ENCODE results near the gene ZNF507.

ZNF507 gene

GRCh38 chr19:32345261-32346207 is at the start of gene ZNF507:
ZNF507 (plus strand) TSS chr19:32345610; CDS start chr19:32352831, 7,221 bp downstream.
- peak within 1 kb of the TSS; percentile 37 for H3K27ac ChIP-seq
- DNase-seq (ENCODE audit: low read depth, low spot score) = no peak

GRCh38 chr19:32296694-32297093 is 48.7 kb upstream of the ZNF507 start:
- H3K27ac ChIP-seq = no peak overlapping the region

GRCh38 chr19:32302778-32303177 is 42.6 kb upstream of the ZNF507 start:
- no peak overlapping the region for H3K27ac ChIP-seq
- DNase-seq (ENCODE audit: low read depth, low spot score) = no peak

More at GRCh38 chr19:32296694-32297093, 48.7 kb upstream of the ZNF507 start:
- no peak for DNase-seq (ENCODE audit: low read depth, low spot score)

DNA sequence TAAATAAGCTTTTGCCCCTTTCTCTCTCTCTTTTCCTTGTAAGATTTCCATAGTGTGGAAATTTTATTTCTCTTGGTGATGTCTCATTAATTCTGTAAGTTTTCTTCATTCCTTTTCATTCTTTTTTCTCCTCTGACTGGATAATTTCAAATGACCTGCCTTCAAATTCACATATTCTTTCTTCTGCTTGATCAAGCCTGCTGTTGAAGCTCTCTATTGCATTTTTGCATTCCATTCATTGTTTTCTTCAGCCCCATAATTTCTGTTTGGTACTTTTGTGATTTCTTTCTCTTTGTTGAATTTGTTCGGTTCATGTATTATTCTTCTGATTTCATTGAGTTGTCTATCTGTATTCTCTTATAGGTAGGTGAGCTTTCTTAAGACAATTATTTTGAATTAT is 42.2 kb upstream of the ZNF507 start:
- DNase-seq (ENCODE audit: low read depth, low spot score) = no peak

GRCh38 chr19:32307591-32307990 is 37.8 kb upstream of the ZNF507 start:
- H3K27ac ChIP-seq = no peak overlapping the region
- DNase-seq (ENCODE audit: low read depth, low spot score) = no peak

More for the DNA sequence above, 42.2 kb upstream of the ZNF507 start:
- H3K27ac ChIP-seq = no peak overlapping the region

GRCh38 chr19:32308431-32309077 is 36.9 kb upstream of the ZNF507 start:
- no peak for DNase-seq (ENCODE audit: low read depth, low spot score)

DNA sequence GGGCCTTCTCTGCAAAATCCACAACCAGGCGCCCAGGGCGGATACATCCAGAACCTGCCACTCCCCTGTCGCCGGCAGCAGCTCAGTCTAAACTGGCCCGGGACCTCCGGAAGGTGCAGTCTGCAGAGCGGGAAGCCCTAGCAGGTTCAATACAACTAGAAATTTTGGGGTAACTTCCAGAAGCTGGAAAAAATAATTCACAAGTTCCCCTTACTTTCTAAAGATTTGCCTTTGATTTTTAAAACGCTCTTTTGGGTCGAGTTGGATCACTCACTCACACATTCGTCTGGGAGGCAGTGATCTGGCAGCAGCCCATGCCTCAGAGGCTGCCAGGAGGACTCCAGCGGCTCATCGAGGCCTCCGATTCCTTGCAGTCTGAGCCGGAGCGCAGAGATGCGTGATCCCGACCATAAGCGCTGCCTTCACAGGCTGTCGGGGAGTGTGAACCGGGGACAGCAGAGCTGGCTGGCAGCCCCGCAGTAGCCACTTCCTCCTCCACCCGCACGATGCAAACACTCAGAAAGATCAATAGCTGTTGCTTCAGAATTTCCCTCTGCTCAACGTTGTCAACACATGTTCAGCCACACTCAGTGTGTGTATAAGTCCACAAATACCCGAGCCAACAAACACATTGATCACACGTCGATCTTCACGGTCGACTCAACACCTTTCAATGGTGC is 35.6 kb upstream of the ZNF507 start:
- no peak overlapping the region for H3K27ac ChIP-seq

More at GRCh38 chr19:32308431-32309077, 36.9 kb upstream of the ZNF507 start:
- no peak overlapping the region for H3K27ac ChIP-seq

DNA sequence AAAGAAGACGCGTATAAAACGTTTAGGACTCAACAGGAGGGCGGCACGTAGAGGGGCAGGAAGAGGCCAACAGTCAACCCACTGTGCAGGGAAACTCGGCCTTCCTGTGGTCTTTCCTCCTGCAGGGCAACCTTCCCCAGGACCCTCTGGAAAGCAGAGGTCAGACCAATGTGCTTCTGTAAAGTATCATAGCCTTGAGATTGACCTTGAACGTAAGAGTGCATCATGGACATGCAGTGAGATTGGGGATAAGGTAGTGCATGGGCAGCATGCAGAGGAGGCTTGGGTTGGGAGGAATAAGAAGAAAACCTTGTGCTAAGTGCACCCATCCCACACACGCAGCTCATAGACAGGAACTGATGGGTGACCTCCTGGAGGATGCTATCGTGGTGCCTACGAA is 34.0 kb upstream of the ZNF507 start:
- DNase-seq (ENCODE audit: low read depth, low spot score) = no peak
- no peak overlapping the region for H3K27ac ChIP-seq

More for the DNA sequence above, 35.6 kb upstream of the ZNF507 start:
- DNase-seq (ENCODE audit: low read depth, low spot score) = no peak

- H3K27ac ChIP-seq = no peak overlapping the region
- DNase-seq (ENCODE audit: low read depth, low spot score) = no peak
Measured at GRCh38 chr19:32313569-32314265, 31.7 kb upstream of the ZNF507 start.

- H3K27ac ChIP-seq = no peak overlapping the region
- DNase-seq (ENCODE audit: low read depth, low spot score) = no peak
Measured at GRCh38 chr19:32316034-32316433, 29.4 kb upstream of the ZNF507 start.

- DNase-seq (ENCODE audit: low read depth, low spot score) = no peak
Measured at GRCh38 chr19:32317086-32317485, 28.3 kb upstream of the ZNF507 start.

DNA sequence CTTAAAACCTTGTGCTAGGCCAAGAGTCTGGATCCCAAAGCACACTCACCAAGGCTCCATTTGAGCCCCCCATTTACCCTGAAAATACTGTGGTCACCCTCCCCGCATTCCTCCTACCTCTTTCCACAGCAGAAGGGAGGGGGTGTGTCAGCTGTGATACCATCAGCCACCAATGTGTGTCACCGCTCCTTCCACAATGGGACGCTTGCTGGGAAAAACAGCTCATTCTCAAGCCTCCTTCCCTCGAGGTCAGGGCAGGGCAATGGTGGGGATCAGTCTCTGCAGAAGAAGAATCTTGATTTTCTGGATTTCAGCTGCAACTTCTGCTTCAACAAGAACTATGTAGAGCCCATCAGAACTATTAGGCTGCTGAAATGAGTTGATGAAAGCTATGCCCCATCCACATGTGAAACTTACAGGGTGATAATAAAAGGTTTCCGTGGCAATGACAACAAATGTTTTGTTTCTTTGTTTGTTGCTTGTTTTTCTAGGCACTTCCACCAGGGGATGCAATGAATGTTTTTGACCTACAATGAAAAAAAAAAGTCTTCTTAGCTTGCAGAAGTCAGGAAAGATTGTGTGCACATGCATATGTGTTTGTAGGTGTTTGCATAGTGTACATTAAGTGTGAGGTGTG is 26.4 kb upstream of the ZNF507 start:
- H3K27ac ChIP-seq = no peak overlapping the region
- DNase-seq (ENCODE audit: low read depth, low spot score) = no peak

More at GRCh38 chr19:32317086-32317485, 28.3 kb upstream of the ZNF507 start:
- no peak overlapping the region for H3K27ac ChIP-seq

GRCh38 chr19:32322541-32322940 is 22.9 kb upstream of the ZNF507 start:
- H3K27ac ChIP-seq = no peak overlapping the region
- no peak for DNase-seq (ENCODE audit: low read depth, low spot score)

GRCh38 chr19:32324631-32325285 is 20.7 kb upstream of the ZNF507 start:
- H3K27ac ChIP-seq = no peak overlapping the region
- DNase-seq (ENCODE audit: low read depth, low spot score) = no peak

- DNase-seq (ENCODE audit: low read depth, low spot score) = no peak
- no peak overlapping the region for H3K27ac ChIP-seq
Measured at GRCh38 chr19:32330213-32330857, 15.1 kb upstream of the ZNF507 start.

- no peak for DNase-seq (ENCODE audit: low read depth, low spot score)
- no peak overlapping the region for H3K27ac ChIP-seq
Measured at GRCh38 chr19:32333227-32333626, 12.2 kb upstream of the ZNF507 start.

- H3K27ac ChIP-seq = no peak overlapping the region
- DNase-seq (ENCODE audit: low read depth, low spot score) = no peak
Measured at GRCh38 chr19:32336259-32337083, 8.9 kb upstream of the ZNF507 start.
